ENCODE results near the gene SMYD2. TPM values are rescaled to one million over a fixed set of nuclear protein-coding genes. Genes with fewer than 3 reads are reported as not detected.

The SMYD2 gene
- total RNA-seq, 1 experiment from 2014 or later, result 25.8 TPM

DNA sequence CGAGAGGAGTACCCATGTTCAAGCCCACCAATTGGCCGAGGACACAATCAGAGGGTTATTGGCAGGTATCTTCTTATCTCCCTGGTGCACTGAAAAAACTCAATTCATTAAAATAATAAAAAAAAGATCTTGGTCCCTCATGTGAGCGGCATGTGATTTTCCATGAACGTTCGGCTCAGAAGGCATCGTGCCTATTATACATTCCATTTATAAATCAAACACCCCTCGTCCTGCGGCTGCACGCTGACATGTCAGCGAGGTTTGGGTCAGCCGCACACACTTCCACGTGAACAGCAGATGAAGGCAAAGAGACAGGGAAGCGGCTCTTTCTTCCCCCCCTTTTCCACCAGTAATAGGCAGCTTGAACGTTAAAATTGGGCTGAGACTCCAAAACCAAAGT lies 31.3 kb upstream of the SMYD2 start:
- POLR2A ChIA-PET (ENCODE audit: low non-redundant PET), result no interaction called here
- BruUV-seq (replicated peaks), result no TSS peak
- DNase-seq (ENCODE audit: low spot score), result no peak
- Histone ChIP-seq H3K4me3 (ENCODE audit: low read depth, low read length, poor library complexity, severe bottlenecking) (no peak overlapping the region), H3K27me3 (replicated peaks; ENCODE audit: insufficient read depth, low read depth, low read length, poor library complexity) (no peaks in the 10 kb centered on the region), H3K4me1 (ENCODE audit: insufficient read depth, low read length, poor library complexity, severe bottlenecking) (no peaks in the 10 kb centered on the region), H3K36me3 (ENCODE audit: insufficient read depth, low read length, poor library complexity, severe bottlenecking) (no peaks in the 10 kb centered on the region), H3K9me3 (ENCODE audit: low read depth, low read length, poor library complexity, severe bottlenecking) (no peaks in the 10 kb centered on the region), H3K27ac (ENCODE audit: low read depth, low read length, poor library complexity, severe bottlenecking) (no peak overlapping the region)
- no peak for TF ChIP-seq EZH2 (IDR thresholded peaks at IDR 0.05; ENCODE audit: borderline replicate concordance, low read depth, low read length, poor library complexity, severe bottlenecking)
- TF ChIP-seq, protein P1, sequence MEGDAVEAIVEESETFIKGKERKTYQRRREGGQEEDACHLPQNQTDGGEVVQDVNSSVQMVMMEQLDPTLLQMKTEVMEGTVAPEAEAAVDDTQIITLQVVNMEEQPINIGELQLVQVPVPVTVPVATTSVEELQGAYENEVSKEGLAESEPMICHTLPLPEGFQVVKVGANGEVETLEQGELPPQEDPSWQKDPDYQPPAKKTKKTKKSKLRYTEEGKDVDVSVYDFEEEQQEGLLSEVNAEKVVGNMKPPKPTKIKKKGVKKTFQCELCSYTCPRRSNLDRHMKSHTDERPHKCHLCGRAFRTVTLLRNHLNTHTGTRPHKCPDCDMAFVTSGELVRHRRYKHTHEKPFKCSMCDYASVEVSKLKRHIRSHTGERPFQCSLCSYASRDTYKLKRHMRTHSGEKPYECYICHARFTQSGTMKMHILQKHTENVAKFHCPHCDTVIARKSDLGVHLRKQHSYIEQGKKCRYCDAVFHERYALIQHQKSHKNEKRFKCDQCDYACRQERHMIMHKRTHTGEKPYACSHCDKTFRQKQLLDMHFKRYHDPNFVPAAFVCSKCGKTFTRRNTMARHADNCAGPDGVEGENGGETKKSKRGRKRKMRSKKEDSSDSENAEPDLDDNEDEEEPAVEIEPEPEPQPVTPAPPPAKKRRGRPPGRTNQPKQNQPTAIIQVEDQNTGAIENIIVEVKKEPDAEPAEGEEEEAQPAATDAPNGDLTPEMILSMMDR (conservative IDR thresholded peaks at IDR 0.05; ENCODE audit: low read depth, low read length), result no peak
- CTCF ChIA-PET, result no interaction called here
- intact Hi-C loops (cut with micrococcal nuclease; ENCODE audit: unreplicated experiment), result no loop called here

DNA sequence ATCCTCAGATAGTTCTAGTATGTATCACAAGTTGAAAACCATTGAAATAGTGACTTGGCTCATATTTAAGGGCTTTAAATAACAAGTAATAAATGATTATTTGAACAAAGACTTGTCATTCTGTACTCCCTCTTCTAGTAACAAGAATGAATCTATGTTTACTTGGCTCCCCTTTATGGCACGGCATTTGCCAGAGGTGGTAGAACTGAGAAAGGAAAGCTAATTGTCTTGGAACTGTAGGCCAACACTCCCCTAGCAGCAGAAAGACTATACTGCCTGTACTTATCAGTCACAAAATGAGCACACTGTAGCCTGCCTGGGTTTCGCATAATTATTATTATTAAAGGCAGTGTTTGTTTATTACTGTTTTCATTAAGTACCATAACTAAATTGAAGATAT lies 29.6 kb upstream of the SMYD2 start:
- POLR2A ChIA-PET (ENCODE audit: low non-redundant PET), result no interaction called here
- no peaks in the 10 kb centered on the region for H3K36me3 ChIP-seq (ENCODE audit: insufficient read depth, low read length, poor library complexity, severe bottlenecking)
- TF ChIP-seq EZH2 (IDR thresholded peaks at IDR 0.05; ENCODE audit: borderline replicate concordance, low read depth, low read length, poor library complexity, severe bottlenecking), result no peak
- TF ChIP-seq, protein P1 (conservative IDR thresholded peaks at IDR 0.05; ENCODE audit: low read depth, low read length), result no peak
- intact Hi-C loops (cut with micrococcal nuclease; ENCODE audit: unreplicated experiment), result no loop called here
- DNase-seq (ENCODE audit: low spot score), result no peak
- BruUV-seq (replicated peaks), result no TSS peak
- no peaks in the 10 kb centered on the region for H3K27me3 ChIP-seq (replicated peaks; ENCODE audit: insufficient read depth, low read depth, low read length, poor library complexity)
- H3K27ac ChIP-seq (ENCODE audit: low read depth, low read length, poor library complexity, severe bottlenecking), result no peak overlapping the region
- no peaks in the 10 kb centered on the region for H3K4me1 ChIP-seq (ENCODE audit: insufficient read depth, low read length, poor library complexity, severe bottlenecking)
- no peak overlapping the region for H3K4me3 ChIP-seq (ENCODE audit: low read depth, low read length, poor library complexity, severe bottlenecking)
- H3K9me3 ChIP-seq (ENCODE audit: low read depth, low read length, poor library complexity, severe bottlenecking), result no peaks in the 10 kb centered on the region
- CTCF ChIA-PET, result no interaction called here

DNA sequence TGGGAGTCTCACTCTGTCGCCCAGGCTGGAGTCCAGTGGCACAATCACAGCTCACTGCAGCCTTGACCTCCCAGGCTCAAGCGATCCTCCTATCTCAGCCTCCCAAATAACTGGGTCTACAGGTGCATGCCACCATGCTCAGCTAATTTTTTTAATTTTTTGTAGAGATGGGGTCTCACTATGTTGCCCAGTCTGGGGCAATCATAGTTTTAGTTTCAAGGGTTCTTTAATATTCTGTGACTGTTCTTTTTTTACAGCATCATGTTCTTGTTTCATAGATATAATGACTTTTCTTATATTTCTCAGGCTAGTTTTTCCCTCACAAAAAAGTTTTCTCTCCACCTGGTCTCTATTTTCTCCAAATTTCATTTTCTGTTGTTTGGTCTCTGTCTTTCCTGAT lies 25.4 kb upstream of the SMYD2 start:
- Histone ChIP-seq H3K36me3 (ENCODE audit: insufficient read depth, low read length, poor library complexity, severe bottlenecking) (no peaks in the 10 kb centered on the region), H3K9me3 (ENCODE audit: low read depth, low read length, poor library complexity, severe bottlenecking) (no peaks in the 10 kb centered on the region), H3K27me3 (replicated peaks; ENCODE audit: insufficient read depth, low read depth, low read length, poor library complexity) (no peaks in the 10 kb centered on the region), H3K27ac (ENCODE audit: low read depth, low read length, poor library complexity, severe bottlenecking) (no peak overlapping the region), H3K4me3 (ENCODE audit: low read depth, low read length, poor library complexity, severe bottlenecking) (no peak overlapping the region), H3K4me1 (ENCODE audit: insufficient read depth, low read length, poor library complexity, severe bottlenecking) (no peaks in the 10 kb centered on the region)
- no peak for TF ChIP-seq EZH2 (IDR thresholded peaks at IDR 0.05; ENCODE audit: borderline replicate concordance, low read depth, low read length, poor library complexity, severe bottlenecking)
- TF ChIP-seq, protein P1 (conservative IDR thresholded peaks at IDR 0.05; ENCODE audit: low read depth, low read length), result no peak
- POLR2A ChIA-PET (ENCODE audit: low non-redundant PET), result no interaction called here
- DNase-seq (ENCODE audit: low spot score), result no peak
- CTCF ChIA-PET, result no interaction called here
- intact Hi-C loops (cut with micrococcal nuclease; ENCODE audit: unreplicated experiment), result no loop called here
- no TSS peak for BruUV-seq (replicated peaks)

Measured in A673 (cell line).